Endodermal cell (in vitro differentiated cells): ENCODE results near the gene SH2D7. TPM values are rescaled to one million over a fixed set of nuclear protein-coding genes. Genes with fewer than 3 reads are reported as not detected.
A peak's percentile ranks its signal among the peaks of the same experiment; 100 is the strongest.

Source experiments
- DNase-seq: peaks from one replicate; pipeline ENCODE4 v3.0.0-alpha.2; 2017
- H3K27ac ChIP-seq: 2 replicates; pipeline ENCODE4 v1.5.1; 2013; ENCODE audit warnings: mild to moderate bottlenecking, low read depth, low read length, moderate library complexity
- H3K27me3 ChIP-seq: 2 replicates; pipeline ENCODE4 v1.6.1; 2013; ENCODE audit warnings: mild to moderate bottlenecking, low read length, moderate library complexity; ENCODE audit not compliant: insufficient read depth, control insufficient read depth, poor library complexity, severe bottlenecking
- H3K36me3 ChIP-seq: 2 replicates; pipeline ENCODE4 v1.7.0; 2013; ENCODE audit warnings: mild to moderate bottlenecking, low read length, moderate library complexity; ENCODE audit not compliant: control insufficient read depth, insufficient read depth
- H3K4me1 ChIP-seq: one replicate; pipeline ENCODE4 v1.7.0; 2013; ENCODE audit warnings: low read length; ENCODE audit not compliant: control insufficient read depth, insufficient read depth
- H3K4me3 ChIP-seq: 2 replicates; pipeline ENCODE4 v1.5.1; 2013; ENCODE audit warnings: mild to moderate bottlenecking, low read length, moderate library complexity
- H3K9ac ChIP-seq: 2 replicates; pipeline ENCODE4 v1.6.1; 2013; ENCODE audit warnings: mild to moderate bottlenecking, low read length, moderate library complexity; ENCODE audit not compliant: poor library complexity, severe bottlenecking; ENCODE audit errors: extremely low read depth
- H3K9me3 ChIP-seq: 2 replicates; pipeline ENCODE4 v1.6.1; 2013; ENCODE audit warnings: mild to moderate bottlenecking, low read length, moderate library complexity; ENCODE audit not compliant: control insufficient read depth
- H3K27ac Mint-ChIP-seq: 2 replicates; pipeline ENCODE4 v1.8.0; 2020; ENCODE audit warnings: mixed read lengths
- H3K27me3 Mint-ChIP-seq: 2 replicates; pipeline ENCODE4 v1.8.0; 2021; ENCODE audit warnings: mild to moderate bottlenecking, mixed read lengths; ENCODE audit not compliant: insufficient read depth
- H3K36me3 Mint-ChIP-seq: 2 replicates; pipeline ENCODE4 v1.8.0; 2020; ENCODE audit warnings: low read depth, mixed read lengths
- H3K4me1 Mint-ChIP-seq: 2 replicates; pipeline ENCODE4 v1.8.0; 2020; ENCODE audit warnings: mixed read lengths
- H3K4me3 Mint-ChIP-seq: 2 replicates; pipeline ENCODE4 v1.8.0; 2020; ENCODE audit warnings: mild to moderate bottlenecking, moderate library complexity, mixed read lengths
- H3K9me3 Mint-ChIP-seq: 2 replicates; pipeline ENCODE4 v1.8.0; 2020; ENCODE audit warnings: mild to moderate bottlenecking, mixed read lengths
- CTCF ChIP-seq: fragments of 200-600 bp; sonication (generic); conservative IDR thresholded peaks from 2 replicates; pipeline ENCODE4 v1.5.0; 2021; ENCODE audit warnings: antibody characterized with exemption, mild to moderate bottlenecking
- WGBS, 2 experiments: methylation state at CpG; one replicate each; pipeline versions ENCODE4 v1.1.5 to v1.1.7; 2013; ENCODE audit warnings: missing lambda C conversion rate in 2 of 2, mixed read lengths in 1 of 2; ENCODE audit not compliant: insufficient coverage in 1 of 2, insufficient read length in 1 of 2; 5-methylcytosine and 5-hydroxymethylcytosine counted together
- total RNA-seq, 2 donors: library from RNA; stranded (reverse); fragmentation: NEBNext Ultra II Directional in 1 of 2; extraction: Animal tissue kit (Norgen Biotek cat#: 25700) in 1 of 2; gene quantifications; 2 replicates in 1 of 2; 3 replicates in 1 of 2; pipeline ENCODE4 v1.2.1, GENCODE V29; 2021

SH2D7 gene
- total RNA-seq, 2 donors from 2014 or later, result not detected

DNA sequence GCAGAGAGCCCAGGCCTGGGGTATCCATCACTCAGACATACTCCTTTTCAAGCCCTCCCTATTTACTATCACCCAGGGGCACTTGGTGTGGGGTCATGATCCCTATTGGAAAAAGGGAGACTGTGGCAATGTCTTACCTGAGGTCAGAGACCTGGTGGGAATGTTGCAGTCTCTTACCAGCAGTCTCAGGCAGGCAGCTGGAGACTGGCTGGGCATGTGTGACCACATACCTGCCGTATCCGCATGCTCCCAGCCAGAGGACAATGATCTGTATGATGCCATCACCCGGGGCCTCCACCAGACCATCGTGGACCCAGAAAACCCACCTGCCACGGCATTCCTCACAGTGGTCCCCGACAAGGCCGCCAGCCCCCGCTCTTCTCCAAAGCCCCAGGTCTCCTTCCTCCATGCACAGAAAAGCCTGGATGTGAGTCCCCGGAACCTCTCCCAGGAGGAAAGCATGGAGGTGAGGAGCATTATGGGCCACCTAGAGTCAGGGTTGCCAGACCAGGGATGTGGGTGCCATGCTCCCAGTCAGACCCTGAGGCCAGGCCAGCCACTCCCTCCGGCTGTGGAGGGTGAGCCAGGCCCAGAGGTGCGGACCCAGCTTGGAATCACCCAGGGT is 5.9 kb downstream of the SH2D7 start:
- Histone ChIP-seq H3K27ac (no peak overlapping the region), H3K9ac (no peak overlapping the region), H3K9me3 (no peaks in the 10 kb centered on the region), H3K27me3 (peaks cover 11% of the 10 kb centered on the region), H3K4me1 (no peaks in the 10 kb centered on the region), H3K4me3 (no peak overlapping the region), H3K36me3 (no peaks in the 10 kb centered on the region)
- Mint-ChIP-seq H3K4me3 (no peak overlapping the region), H3K9me3 (no peaks in the 10 kb centered on the region), H3K27me3 (peaks cover 9% of the 10 kb centered on the region), H3K27ac (no peak overlapping the region), H3K4me1 (no peaks in the 10 kb centered on the region), H3K36me3 (no peaks in the 10 kb centered on the region)
- TF ChIP-seq CTCF, result no peak
- WGBS, 2 experiments, result 89 to 90% methylated on average over 10 to 11 of the region's 11 CpGs
- DNase-seq, result no peak

- H3K36me3 ChIP-seq, result no peaks in the 10 kb centered on the region
- Mint-ChIP-seq H3K27ac (no peak overlapping the region), H3K36me3 (peaks cover 11% of the 10 kb centered on the region), H3K9me3 (no peaks in the 10 kb centered on the region), H3K27me3 (no peaks in the 10 kb centered on the region), H3K4me3 (no peak overlapping the region), H3K4me1 (no peaks in the 10 kb centered on the region)
- 85% methylated on average over 2 of the region's 2 CpGs; no CpG with 5 or more reads in 1 of the 2 experiments for WGBS, 2 experiments
- no peaks in the 10 kb centered on the region for H3K9me3 ChIP-seq
- H3K27me3 ChIP-seq, result no peaks in the 10 kb centered on the region
- H3K4me3 ChIP-seq, result no peak overlapping the region
- no peaks in the 10 kb centered on the region for H3K4me1 ChIP-seq
- no peak overlapping the region for H3K27ac ChIP-seq
- no peak overlapping the region for H3K9ac ChIP-seq
- TF ChIP-seq CTCF, result no peak
- DNase-seq, result no peak
Measured at GRCh38 chr15:78100886-78101285, 8.5 kb downstream of the SH2D7 start.

DNA sequence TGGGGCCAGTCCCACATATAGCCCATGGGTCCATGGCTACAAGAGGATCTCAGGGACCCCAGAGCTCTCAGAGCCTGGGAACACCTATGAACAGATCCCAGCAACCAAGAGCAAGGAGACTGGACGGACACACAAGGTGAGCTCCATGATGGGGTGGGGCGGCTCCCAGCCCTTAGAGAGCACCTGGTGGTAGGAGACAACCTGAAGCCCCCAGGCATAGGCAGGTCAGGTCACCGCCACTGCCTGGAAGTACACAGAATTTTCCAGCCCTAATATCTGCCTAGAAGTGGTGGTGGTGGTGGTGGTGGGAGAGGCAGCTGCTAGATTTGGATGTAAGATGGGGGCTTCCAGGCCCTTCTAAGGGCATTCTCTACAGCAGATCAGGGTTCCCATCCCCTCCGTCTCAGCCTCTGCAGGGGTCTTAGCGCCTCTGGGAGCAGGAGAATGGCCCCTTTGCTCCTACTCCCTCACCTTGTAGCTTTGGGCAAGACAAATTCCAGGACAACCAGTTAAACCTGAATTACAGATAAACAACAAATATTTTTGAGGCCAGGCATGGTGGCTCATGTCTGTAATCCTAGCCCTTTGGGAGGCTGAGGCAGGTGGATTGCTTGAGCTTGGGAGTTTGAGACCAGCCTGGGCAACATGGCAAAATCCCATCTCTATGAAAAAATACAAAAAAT is 9.2 kb downstream of the SH2D7 start:
- H3K27me3 Mint-ChIP-seq, result no peaks in the 10 kb centered on the region
- no peak overlapping the region for H3K4me3 ChIP-seq
- H3K36me3 Mint-ChIP-seq, result peaks cover 16% of the 10 kb centered on the region
- H3K27ac Mint-ChIP-seq, result peak overlapping the region; percentile 55
- H3K36me3 ChIP-seq, result no peaks in the 10 kb centered on the region
- H3K4me3 Mint-ChIP-seq, result no peak overlapping the region
- no peak for DNase-seq
- WGBS, 2 experiments, result 87 to 96% methylated on average over 4 to 5 of the region's 5 CpGs
- H3K27ac ChIP-seq, result no peak overlapping the region
- no peaks in the 10 kb centered on the region for H3K4me1 Mint-ChIP-seq
- no peaks in the 10 kb centered on the region for H3K9me3 ChIP-seq
- no peaks in the 10 kb centered on the region for H3K27me3 ChIP-seq
- H3K4me1 ChIP-seq, result no peaks in the 10 kb centered on the region
- no peak overlapping the region for H3K9ac ChIP-seq
- TF ChIP-seq CTCF, result no peak
- H3K9me3 Mint-ChIP-seq, result no peaks in the 10 kb centered on the region
